GM18870 (cell line): ENCODE results near the gene POLR3G.

Experiments used
- ATAC-seq: cut with Tn5 transposase; IDR thresholded peaks from one replicate; pipeline ENCODE4 v1.9.1; 2021; ENCODE audit warnings: moderate library complexity; ENCODE audit not compliant: unreplicated experiment

The POLR3G gene

GRCh38 chr5:90474235-90475107, at the start of gene POLR3G, which contains the start of gene MBLAC2:
Gene POLR3G, plus strand, starts transcription at chr5:90474864. Its CDS starts 10,704 bp downstream, at chr5:90485568.
Gene MBLAC2, minus strand, starts transcription at chr5:90474771. Its CDS starts 479 bp downstream, at chr5:90474292.
- peak; percentile 80 for ATAC-seq

GRCh38 chr5:90434116-90434714, 40.4 kb upstream of the POLR3G start:
- no peak for ATAC-seq

GRCh38 chr5:90437663-90438062, 37.0 kb upstream of the POLR3G start:
- no peak for ATAC-seq

GRCh38 chr5:90438100-90438499, 36.6 kb upstream of the POLR3G start:
- no peak for ATAC-seq

- ATAC-seq = no peak
Measured at GRCh38 chr5:90440644-90441043, 34.0 kb upstream of the POLR3G start.

GRCh38 chr5:90446961-90447360, 27.7 kb upstream of the POLR3G start:
- no peak for ATAC-seq

GRCh38 chr5:90461288-90461687, 13.4 kb upstream of the POLR3G start:
- ATAC-seq = no peak

- ATAC-seq = no peak
Measured at GRCh38 chr5:90472783-90473395, 1.8 kb upstream of the POLR3G start.

- peak; percentile 27 for ATAC-seq
Measured at GRCh38 chr5:90473396-90474234, 1.0 kb upstream of the POLR3G start.

- ATAC-seq = no peak
Measured at GRCh38 chr5:90475436-90475980, 844 bp downstream of the POLR3G start.

GRCh38 chr5:90476391-90476790, 1.7 kb downstream of the POLR3G start:
- ATAC-seq = no peak

- ATAC-seq = no peak
Measured at GRCh38 chr5:90477073-90477472, 2.4 kb downstream of the POLR3G start.

- no peak for ATAC-seq
Measured at GRCh38 chr5:90477621-90478215, 3.1 kb downstream of the POLR3G start.

- no peak for ATAC-seq
Measured at GRCh38 chr5:90479611-90480385, 5.1 kb downstream of the POLR3G start.

- ATAC-seq = no peak
Measured at GRCh38 chr5:90480699-90481098, 6.0 kb downstream of the POLR3G start.

- no peak for ATAC-seq
Measured at GRCh38 chr5:90483206-90483605, 8.5 kb downstream of the POLR3G start.

GRCh38 chr5:90484540-90484939, 9.9 kb downstream of the POLR3G start:
- ATAC-seq = no peak

- no peak for ATAC-seq
Measured at GRCh38 chr5:90488791-90489190, 14.1 kb downstream of the POLR3G start.

- no peak for ATAC-seq
Measured at GRCh38 chr5:90494043-90494442, 19.4 kb downstream of the POLR3G start.
